CD14-positive monocyte (primary cell): ENCODE results near the gene DNAAF1. TPM values are rescaled to one million over a fixed set of nuclear protein-coding genes. Genes with fewer than 3 reads are reported as not detected.

ENCODE experiments used
- DNase-seq, 3 donors: peaks; one replicate each; pipeline ENCODE4 v3.0.0-alpha.2; 2011 to 2022
- H2AFZ ChIP-seq: 2 replicates; pipeline ENCODE4 v1.6.0; 2012; ENCODE audit warnings: mild to moderate bottlenecking, low read depth, low read length, inconsistent platforms; ENCODE audit not compliant: insufficient read depth, poor library complexity, severe bottlenecking
- H3K27ac ChIP-seq, 2 donors: 1 replicate in 1 of 2; 2 replicates in 1 of 2; pipeline ENCODE4 v1.5.1; 2012 to 2013; ENCODE audit warnings: low read length in 2 of 2, control low read depth in 1 of 2, inconsistent platforms in 1 of 2, low read depth in 1 of 2, mild to moderate bottlenecking in 1 of 2
- H3K27me3 ChIP-seq, 2 donors: one replicate each; pipeline versions ENCODE4 v1.6.0 to v1.6.1; 2011 to 2013; ENCODE audit warnings: low read length in 2 of 2; ENCODE audit not compliant: control insufficient read depth in 2 of 2, insufficient read depth in 2 of 2
- H3K36me3 ChIP-seq, 2 donors: replicated peaks in 1 of 2; 1 replicate in 1 of 2; 2 replicates in 1 of 2; pipeline versions ENCODE4 v1.5.1 to v1.6.1; 2012 to 2013; ENCODE audit warnings: low read length in 2 of 2, control low read depth in 1 of 2, inconsistent platforms in 1 of 2, mild to moderate bottlenecking in 1 of 2; ENCODE audit not compliant: insufficient read depth in 2 of 2, control insufficient read depth in 1 of 2
- H3K4me1 ChIP-seq, 2 donors: 1 replicate in 1 of 2; 2 replicates in 1 of 2; pipeline versions ENCODE4 v1.5.1 to v1.6.1; 2012 to 2013; ENCODE audit warnings: low read length in 2 of 2, control low read depth in 1 of 2, inconsistent platforms in 1 of 2, mild to moderate bottlenecking in 1 of 2, moderate library complexity in 1 of 2; ENCODE audit not compliant: insufficient read depth in 2 of 2, control insufficient read depth in 1 of 2
- H3K4me2 ChIP-seq: replicated peaks from 2 replicates; pipeline ENCODE3; 2012; ENCODE audit warnings: low read length, moderate library complexity, mild to moderate bottlenecking; ENCODE audit not compliant: poor library complexity, severe bottlenecking; ENCODE audit errors: extremely low read depth
- H3K4me3 ChIP-seq, 3 experiments: fragments of 200-600 bp in 1 of 3; sonication (generic) in 1 of 3; replicated peaks in 1 of 3; 1 replicate in 2 of 3; 2 replicates in 1 of 3; pipeline ENCODE4 v1.5.1; 2011 to 2013; ENCODE audit warnings: low read length in 3 of 3, mild to moderate bottlenecking in 3 of 3, control low read depth in 2 of 3, low read depth in 2 of 3, inconsistent platforms in 1 of 3, moderate library complexity in 1 of 3
- H3K79me2 ChIP-seq: 2 replicates; pipeline ENCODE4 v1.6.0; 2012; ENCODE audit warnings: mild to moderate bottlenecking, control low read depth, inconsistent platforms, low read length, moderate library complexity; ENCODE audit not compliant: insufficient read depth
- H3K9ac ChIP-seq: 2 replicates; pipeline ENCODE4 v1.6.0; 2017; ENCODE audit warnings: low read length, mild to moderate bottlenecking; ENCODE audit not compliant: insufficient read depth, poor library complexity, severe bottlenecking
- H3K9me3 ChIP-seq, 2 donors: replicated peaks in 1 of 2; 1 replicate in 1 of 2; 2 replicates in 1 of 2; pipeline versions ENCODE4 v1.5.1 to v1.6.1; 2012 to 2013; ENCODE audit warnings: low read length in 2 of 2, control low read depth in 1 of 2; ENCODE audit not compliant: control insufficient read depth in 1 of 2, insufficient read depth in 1 of 2
- H4K20me1 ChIP-seq: 2 replicates; pipeline ENCODE4 v1.6.0; 2012; ENCODE audit warnings: mild to moderate bottlenecking, low read length, control low read depth, moderate library complexity; ENCODE audit not compliant: insufficient read depth
- H3K27ac Mint-ChIP-seq, 7 donors: one replicate each; pipeline ENCODE4 v1.8.0; 2020; ENCODE audit warnings: mild to moderate bottlenecking in 7 of 7, mixed read lengths in 7 of 7, moderate library complexity in 6 of 7, inconsistent platforms in 2 of 7
- H3K27me3 Mint-ChIP-seq, 3 donors: one replicate each; pipeline ENCODE4 v1.8.0; 2021 to 2022; ENCODE audit warnings: low read depth in 3 of 3, mild to moderate bottlenecking in 3 of 3, mixed read lengths in 3 of 3, moderate library complexity in 3 of 3, inconsistent platforms in 1 of 3
- H3K36me3 Mint-ChIP-seq, 2 donors: one replicate each; pipeline ENCODE4 v1.8.0; 2020; ENCODE audit warnings: mixed read lengths in 2 of 2, inconsistent platforms in 1 of 2, mild to moderate bottlenecking in 1 of 2
- H3K4me1 Mint-ChIP-seq: one replicate; pipeline ENCODE4 v1.8.0; 2020; ENCODE audit warnings: mild to moderate bottlenecking, mixed read lengths
- H3K4me3 Mint-ChIP-seq, 2 donors: one replicate each; pipeline ENCODE4 v1.8.0; 2020; ENCODE audit warnings: mild to moderate bottlenecking in 2 of 2, mixed read lengths in 2 of 2, moderate library complexity in 1 of 2
- H3K9me3 Mint-ChIP-seq, 7 donors: one replicate each; pipeline ENCODE4 v1.8.0; 2020 to 2022; ENCODE audit warnings: mixed read lengths in 7 of 7, mild to moderate bottlenecking in 6 of 7, moderate library complexity in 6 of 7, inconsistent platforms in 2 of 7
- WGBS: methylation state at CpG from one replicate; pipeline ENCODE4 v1.1.5; 2013; ENCODE audit warnings: missing lambda C conversion rate; ENCODE audit not compliant: insufficient coverage; 5-methylcytosine and 5-hydroxymethylcytosine counted together
- intact Hi-C, 2 donors: fragments of 100-400 bp; cut with micrococcal nuclease; formaldehyde crosslinking; loops; one replicate each; pipeline versions ENCODE4 v1.15.0 to v1.15.1; 2023
- polyA plus RNA-seq, 3 donors: library from polyadenylated mRNA; depleted of rRNA in 1 of 3; unstranded in 2 of 3; stranded (reverse) in 1 of 3; fragments of 300-500 nt in 2 of 3; fragments of >200 nt in 1 of 3; fragmentation: Illumina TruSeq in 2 of 3; gene quantifications; 1 replicate in 2 of 3; 2 replicates in 1 of 3; pipeline ENCODE4 v1.2.3, GENCODE V29; 2012 to 2021
- TF ChIP-seq, protein P1 (sequence below): fragments of 200-600 bp; IDR thresholded peaks from one replicate; pipeline ENCODE4 v1.8.0; 2022; ENCODE audit warnings: antibody characterized with exemption, mild to moderate bottlenecking

The DNAAF1 gene
- polyA plus RNA-seq, 3 donors: 0.23 to 14.6 TPM; not detected in 1

GRCh38 chr16:84196101-84196500 is 51.0 kb downstream of the DNAAF1 start:
- H2AFZ ChIP-seq: no peak overlapping the region
- WGBS: 93% methylated on average over 7 of the region's 16 CpGs
- no peak overlapping the region for H3K27ac Mint-ChIP-seq

DNA sequence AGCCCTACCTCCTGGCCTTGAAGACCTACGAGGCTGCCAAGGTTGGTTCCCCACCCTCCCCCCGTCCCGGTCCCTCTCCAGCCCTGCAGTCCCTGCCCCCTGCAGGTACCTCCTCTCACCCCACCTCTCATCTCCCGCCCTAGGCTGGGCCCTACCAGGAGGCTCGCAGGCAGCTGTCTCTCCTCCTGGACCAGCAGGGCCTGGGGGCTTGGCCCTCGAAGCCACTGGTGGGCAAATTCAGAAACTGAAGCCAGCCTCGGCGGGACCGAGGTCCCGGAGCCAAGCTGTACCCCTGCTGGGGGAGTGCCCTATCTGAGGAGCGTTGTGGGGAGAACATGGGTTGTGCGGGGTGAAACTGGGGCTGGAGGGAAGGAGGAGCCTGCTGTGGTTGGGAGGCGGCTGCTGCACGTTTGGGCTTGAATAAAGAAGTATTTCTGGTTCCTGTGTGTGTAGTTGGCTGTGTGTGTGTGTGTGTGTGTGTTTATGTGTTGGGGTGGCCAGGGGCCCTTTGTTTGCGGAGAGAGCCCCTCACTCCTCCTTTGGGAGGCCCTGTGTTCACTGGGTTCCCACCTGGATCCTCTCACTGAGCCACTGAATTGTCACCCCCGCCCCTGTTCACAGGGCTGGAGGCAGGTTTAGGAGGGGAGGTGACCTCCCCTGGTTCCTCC is 51.8 kb downstream of the DNAAF1 start:
- DNase-seq: no peak
- H3K9me3 Mint-ChIP-seq: no peaks in the 10 kb centered on the region
- WGBS: 77% methylated on average over 13 of the region's 16 CpGs
- H3K27ac Mint-ChIP-seq: peak overlapping the region in 4 of 7 donors; percentile 4 to 65 (median 38)
- Histone ChIP-seq H3K27me3 (no peaks in the 10 kb centered on the region), H4K20me1 (no peaks in the 10 kb centered on the region), H3K79me2 (no peaks in the 10 kb centered on the region), H3K36me3 (no peaks in the 10 kb centered on the region), H3K9me3 (no peaks in the 10 kb centered on the region), H3K4me3 (no peak overlapping the region), H3K4me2 (no peak overlapping the region), H2AFZ (no peak overlapping the region), H3K9ac (no peak overlapping the region), H3K27ac (no peak overlapping the region), H3K4me1 (peaks cover 18 to 28% of the 10 kb centered on the region in 2 donors)
- TF ChIP-seq, protein P1, sequence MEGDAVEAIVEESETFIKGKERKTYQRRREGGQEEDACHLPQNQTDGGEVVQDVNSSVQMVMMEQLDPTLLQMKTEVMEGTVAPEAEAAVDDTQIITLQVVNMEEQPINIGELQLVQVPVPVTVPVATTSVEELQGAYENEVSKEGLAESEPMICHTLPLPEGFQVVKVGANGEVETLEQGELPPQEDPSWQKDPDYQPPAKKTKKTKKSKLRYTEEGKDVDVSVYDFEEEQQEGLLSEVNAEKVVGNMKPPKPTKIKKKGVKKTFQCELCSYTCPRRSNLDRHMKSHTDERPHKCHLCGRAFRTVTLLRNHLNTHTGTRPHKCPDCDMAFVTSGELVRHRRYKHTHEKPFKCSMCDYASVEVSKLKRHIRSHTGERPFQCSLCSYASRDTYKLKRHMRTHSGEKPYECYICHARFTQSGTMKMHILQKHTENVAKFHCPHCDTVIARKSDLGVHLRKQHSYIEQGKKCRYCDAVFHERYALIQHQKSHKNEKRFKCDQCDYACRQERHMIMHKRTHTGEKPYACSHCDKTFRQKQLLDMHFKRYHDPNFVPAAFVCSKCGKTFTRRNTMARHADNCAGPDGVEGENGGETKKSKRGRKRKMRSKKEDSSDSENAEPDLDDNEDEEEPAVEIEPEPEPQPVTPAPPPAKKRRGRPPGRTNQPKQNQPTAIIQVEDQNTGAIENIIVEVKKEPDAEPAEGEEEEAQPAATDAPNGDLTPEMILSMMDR: no peak
- H3K4me3 Mint-ChIP-seq: no peak overlapping the region
- intact Hi-C loops: loop anchor here in 1 of 2 donors (10.0 kb wide), 1 partner anchor 52 kb away; the partner anchor contains the start of genes DNAAF1 and HSDL1
- no peaks in the 10 kb centered on the region for H3K36me3 Mint-ChIP-seq
- peaks cover 4 to 15% (median 5%) of the 10 kb centered on the region in 3 donors for H3K27me3 Mint-ChIP-seq
- peaks cover 30% of the 10 kb centered on the region for H3K4me1 Mint-ChIP-seq

More at GRCh38 chr16:84196101-84196500, 51.0 kb downstream of the DNAAF1 start:
- no peak overlapping the region for H3K9ac ChIP-seq
- H3K36me3 ChIP-seq: no peaks in the 10 kb centered on the region
- no peak overlapping the region for H3K4me2 ChIP-seq
- no peak for DNase-seq
- intact Hi-C loops: loop anchor here in 1 of 2 donors (10.0 kb wide), 1 partner anchor 51 kb away; the partner anchor contains the start of genes DNAAF1 and HSDL1
- Mint-ChIP-seq H3K27me3 (peaks cover 3 to 14% (median 5%) of the 10 kb centered on the region in 3 donors), H3K4me3 (no peak overlapping the region), H3K4me1 (peaks cover 30% of the 10 kb centered on the region), H3K9me3 (no peaks in the 10 kb centered on the region), H3K36me3 (no peaks in the 10 kb centered on the region)
- no peaks in the 10 kb centered on the region for H4K20me1 ChIP-seq
- no peaks in the 10 kb centered on the region for H3K79me2 ChIP-seq
- no peaks in the 10 kb centered on the region for H3K9me3 ChIP-seq
- H3K4me3 ChIP-seq: no peak overlapping the region
- no peak overlapping the region for H3K27ac ChIP-seq
- no peaks in the 10 kb centered on the region for H3K27me3 ChIP-seq
- H3K4me1 ChIP-seq: peaks cover 18 to 28% of the 10 kb centered on the region in 2 donors
- TF ChIP-seq, protein P1: no peak
